Endothelial cell of umbilical vein (primary cell): Measurements from ENCODE around the gene FRMPD1. TPM values are rescaled to one million over a fixed set of nuclear protein-coding genes. Genes with fewer than 3 reads are reported as not detected.

Experiments used
- BruUV-seq: library from RNA; stranded (reverse); fragments of 400-500 nt; replicated peaks from 2 replicates; lab custom pipeline; 2021; lab: Mats Ljungman, UMichigan
- CTCF ChIA-PET: fragments of 300-600, 350-600 bp; sonication (Branson Sonifier 250); formaldehyde crosslinking; loops from one replicate; lab custom pipeline; 2021; ENCODE audit warnings: antibody characterized with exemption, inconsistent platforms; lab: Charles Lee
- POLR2A ChIA-PET: fragments of 300-600, 350-600 bp; sonication (Branson Sonifier 250); formaldehyde crosslinking; loops from one replicate; lab custom pipeline; 2021; ENCODE audit warnings: antibody characterized with exemption, inconsistent platforms; lab: Charles Lee
- DNase-seq: peaks from one replicate; pipeline ENCODE4 v3.0.0-alpha.2; 2011; ENCODE audit warnings: low read depth, low spot score
- FAIRE-seq: peaks from 2 replicates; lab custom pipeline; 2011; peaks lifted over from hg19 to GRCh38; lab: Jason Lieb, UNC
- H2AFZ ChIP-seq: 2 replicates; pipeline ENCODE4 v1.6.0; 2012; ENCODE audit warnings: low read depth, low read length, control low read depth, inconsistent platforms
- H3K27ac ChIP-seq: 2 replicates; pipeline ENCODE4 v1.5.1; 2011; ENCODE audit warnings: low read depth, mild to moderate bottlenecking, control low read depth, low read length, moderate library complexity; ENCODE audit not compliant: insufficient read depth
- H3K27me3 ChIP-seq, 2 experiments: 2 replicates each; pipeline versions ENCODE4 v1.6.0 to v1.6.1; 2011; ENCODE audit warnings: low read length in 2 of 2, mixed read lengths in 1 of 2; ENCODE audit not compliant: control insufficient read depth in 2 of 2, insufficient read depth in 2 of 2
- H3K36me3 ChIP-seq, 2 experiments: 2 replicates in 1 of 2; 3 replicates in 1 of 2; pipeline ENCODE4 v1.5.1; 2011; ENCODE audit warnings: low read length in 2 of 2, mild to moderate bottlenecking in 1 of 2, moderate library complexity in 1 of 2; ENCODE audit not compliant: control insufficient read depth in 2 of 2, insufficient read depth in 2 of 2; ENCODE audit errors: extremely low read depth in 1 of 2
- H3K4me1 ChIP-seq: 3 replicates; pipeline ENCODE4 v1.5.1; 2011; ENCODE audit warnings: mild to moderate bottlenecking, low read length; ENCODE audit not compliant: control insufficient read depth, insufficient read depth; ENCODE audit errors: extremely low read depth
- H3K4me2 ChIP-seq: 2 replicates; pipeline ENCODE4 v1.6.1; 2011; ENCODE audit warnings: low read length, control low read depth, mixed read lengths; ENCODE audit not compliant: insufficient read depth
- H3K4me3 ChIP-seq, 3 experiments: fragments of 200-600 bp in 1 of 3; sonication (generic), shearing (Covaris generic) in 1 of 3; replicated peaks in 1 of 3; 2 replicates each; pipeline ENCODE4 v1.5.1; 2011 to 2016; ENCODE audit warnings: control low read depth in 3 of 3, low read length in 3 of 3, mild to moderate bottlenecking in 2 of 3, inconsistent platforms in 1 of 3, low read depth in 1 of 3, moderate library complexity in 1 of 3; ENCODE audit not compliant: insufficient read depth in 1 of 3
- H3K79me2 ChIP-seq: 2 replicates; pipeline ENCODE4 v1.6.0; 2012; ENCODE audit warnings: low read length, inconsistent platforms; ENCODE audit not compliant: control insufficient read depth, insufficient read depth
- H3K9ac ChIP-seq: replicated peaks from 2 replicates; pipeline ENCODE3; 2011; ENCODE audit warnings: low read length, control low read depth; ENCODE audit not compliant: insufficient read depth; ENCODE audit errors: extremely low read depth
- H3K9me1 ChIP-seq: replicated peaks from 3 replicates; pipeline ENCODE4 v1.6.0; 2011; ENCODE audit warnings: mild to moderate bottlenecking, low read length; ENCODE audit not compliant: control insufficient read depth, insufficient read depth; ENCODE audit errors: extremely low read depth
- H3K9me3 ChIP-seq: replicated peaks from 2 replicates; pipeline ENCODE4 v1.5.1; 2012; ENCODE audit warnings: low read length, inconsistent platforms; ENCODE audit not compliant: control insufficient read depth, insufficient read depth
- H4K20me1 ChIP-seq: replicated peaks from 2 replicates; pipeline ENCODE3; 2011; ENCODE audit warnings: mild to moderate bottlenecking, low read length; ENCODE audit not compliant: control insufficient read depth, insufficient read depth; ENCODE audit errors: extremely low read depth
- CTCF ChIP-seq, 2 donors: IDR thresholded peaks; 1 replicate in 1 of 2; 2 replicates in 1 of 2; pipeline ENCODE4 v1.5.1; 2011; ENCODE audit warnings: low read length in 2 of 2, mild to moderate bottlenecking in 2 of 2, moderate library complexity in 2 of 2, control low read depth in 1 of 2, inconsistent platforms in 1 of 2, low read depth in 1 of 2; ENCODE audit not compliant: insufficient read depth in 1 of 2; ENCODE audit errors: extremely low read depth in 1 of 2
- EZH2 ChIP-seq: IDR thresholded peaks from 2 replicates; pipeline ENCODE4 v1.6.1; 2012; ENCODE audit warnings: borderline replicate concordance, low read depth, mild to moderate bottlenecking, moderate library complexity, low read length, inconsistent platforms; ENCODE audit not compliant: severe bottlenecking
- FOS ChIP-seq: IDR thresholded peaks from 2 replicates; pipeline ENCODE4 v1.6.1; 2011; ENCODE audit warnings: mild to moderate bottlenecking, low read length, moderate library complexity, borderline replicate concordance; ENCODE audit not compliant: insufficient read depth
- GATA2 ChIP-seq: IDR thresholded peaks from 2 replicates; pipeline ENCODE4 v1.7.0; 2011; ENCODE audit warnings: low read depth, mild to moderate bottlenecking, moderate library complexity, mixed read lengths, low read length; ENCODE audit not compliant: insufficient read length, insufficient read depth
- JUN ChIP-seq: IDR thresholded peaks from 2 replicates; pipeline ENCODE4 v1.6.1; 2011; ENCODE audit warnings: borderline replicate concordance, low read depth; ENCODE audit not compliant: insufficient read length, insufficient read depth
- MAX ChIP-seq: IDR thresholded peaks from 2 replicates; pipeline ENCODE4 v1.6.1; 2011; ENCODE audit not compliant: insufficient read depth, insufficient read length
- MYC ChIP-seq: IDR thresholded peaks from one replicate; pipeline ENCODE4 v1.6.1; 2011; ENCODE audit warnings: mild to moderate bottlenecking, low read depth, low read length
- POLR2A ChIP-seq: IDR thresholded peaks from 2 replicates; pipeline ENCODE4 v1.6.1; 2012; ENCODE audit warnings: low read depth, mild to moderate bottlenecking, control low read depth, low read length
- POLR2AphosphoS5 ChIP-seq: IDR thresholded peaks from 2 replicates; pipeline ENCODE4 v1.6.1; 2012; ENCODE audit warnings: low read depth, mild to moderate bottlenecking, control low read depth, low read length, moderate library complexity; ENCODE audit not compliant: insufficient read depth
- dilution Hi-C: fragments of 300-500 bp; cut with MboI; formaldehyde crosslinking; loops from one replicate; pipeline ENCODE4 v1.15.0; 2019; ENCODE audit warnings: low sequenced_read_pairs; ENCODE audit not compliant: extremely low pct_ligation_motif_present
- intact Hi-C: fragments of 100-400 bp; cut with micrococcal nuclease; formaldehyde crosslinking; loops from one replicate; pipeline ENCODE4 v1.10.0; 2022
- polyA plus RNA-seq, 4 experiments: library from polyadenylated mRNA; depleted of rRNA in 3 of 4; stranded (reverse) in 3 of 4; unstranded in 1 of 4; fragments of >200 nt; gene quantifications; 2 replicates each; pipeline versions ENCODE4 v1.2.1 to v1.2.3, GENCODE V29; 2011 to 2012; ENCODE audit warnings: missing spikeins in 1 of 4
- total RNA-seq: library from RNA; stranded (reverse); gene quantifications from 2 replicates; pipeline ENCODE4 v1.2.3, GENCODE V29; 2021

The FRMPD1 gene
- total and polyA plus RNA-seq, 2 donors (not counting 3 experiments of a cell fraction or from before 2014, with no cell fraction given) = not detected

- dilution Hi-C loops = no loop called here
- H3K4me3 ChIP-seq = no peak overlapping the region
- no peak overlapping the region for H3K4me2 ChIP-seq
- POLR2A ChIA-PET = no interaction called here
- no peaks in the 10 kb centered on the region for H4K20me1 ChIP-seq
- intact Hi-C loops = no loop called here
- peaks cover 7 to 21% of the 10 kb centered on the region in 2 experiments for H3K27me3 ChIP-seq
- FAIRE-seq = no peak
- no peak overlapping the region for H2AFZ ChIP-seq
- H3K4me1 ChIP-seq = no peaks in the 10 kb centered on the region
- no peak overlapping the region for H3K27ac ChIP-seq
- no peak for TF ChIP-seq JUN
- no peak for TF ChIP-seq MYC
- TF ChIP-seq EZH2 = no peak
- no peaks in the 10 kb centered on the region for H3K79me2 ChIP-seq
- no peaks in the 10 kb centered on the region for H3K36me3 ChIP-seq
- H3K9me3 ChIP-seq = no peaks in the 10 kb centered on the region
- DNase-seq = no peak
- H3K9ac ChIP-seq = no peak overlapping the region
- CTCF ChIA-PET = no interaction called here
- no peaks in the 10 kb centered on the region for H3K9me1 ChIP-seq
- BruUV-seq = no TSS peak
Observed at GRCh38 chr9:37660691-37661090, 9.9 kb downstream of the FRMPD1 start.

- TF ChIP-seq CTCF (IDR thresholded peaks at IDR 0.05; ENCODE audit: extremely low read depth in 1 of 2, insufficient read depth in 1 of 2, low read depth in 1 of 2, low read length in 2 of 2) (no peak), GATA2 (no peak), MYC (no peak), POLR2A (no peak), FOS (no peak), POLR2AphosphoS5 (no peak), JUN (no peak), MAX (no peak), EZH2 (no peak)
- peaks cover 8 to 17% of the 10 kb centered on the region in 2 experiments for H3K27me3 ChIP-seq
- CTCF ChIA-PET = no interaction called here
- DNase-seq (no peak), FAIRE-seq (no peak)
- POLR2A ChIA-PET = no interaction called here
- H3K79me2 ChIP-seq = no peaks in the 10 kb centered on the region
- no peaks in the 10 kb centered on the region for H3K9me1 ChIP-seq
- H3K27ac ChIP-seq = no peak overlapping the region
- no peak overlapping the region for H3K9ac ChIP-seq
- no peaks in the 10 kb centered on the region for H3K4me1 ChIP-seq
- H3K4me3 ChIP-seq = no peak overlapping the region
- intact Hi-C loops = no loop called here
- H4K20me1 ChIP-seq = no peaks in the 10 kb centered on the region
- no peak overlapping the region for H2AFZ ChIP-seq
- no TSS peak for BruUV-seq
- H3K36me3 ChIP-seq = no peaks in the 10 kb centered on the region
- no peaks in the 10 kb centered on the region for H3K9me3 ChIP-seq
- dilution Hi-C loops = no loop called here
- no peak overlapping the region for H3K4me2 ChIP-seq
Observed at GRCh38 chr9:37663926-37664325, 13.2 kb downstream of the FRMPD1 start.
